HG02938 (cell line): ENCODE data around the gene NFATC3.

Experiments
- ATAC-seq: cut with Tn5 transposase; IDR thresholded peaks from one replicate; pipeline ENCODE4 v1.9.1; 2021; ENCODE audit warnings: mild to moderate bottlenecking, moderate library complexity; ENCODE audit not compliant: unreplicated experiment

NFATC3 gene

DNA sequence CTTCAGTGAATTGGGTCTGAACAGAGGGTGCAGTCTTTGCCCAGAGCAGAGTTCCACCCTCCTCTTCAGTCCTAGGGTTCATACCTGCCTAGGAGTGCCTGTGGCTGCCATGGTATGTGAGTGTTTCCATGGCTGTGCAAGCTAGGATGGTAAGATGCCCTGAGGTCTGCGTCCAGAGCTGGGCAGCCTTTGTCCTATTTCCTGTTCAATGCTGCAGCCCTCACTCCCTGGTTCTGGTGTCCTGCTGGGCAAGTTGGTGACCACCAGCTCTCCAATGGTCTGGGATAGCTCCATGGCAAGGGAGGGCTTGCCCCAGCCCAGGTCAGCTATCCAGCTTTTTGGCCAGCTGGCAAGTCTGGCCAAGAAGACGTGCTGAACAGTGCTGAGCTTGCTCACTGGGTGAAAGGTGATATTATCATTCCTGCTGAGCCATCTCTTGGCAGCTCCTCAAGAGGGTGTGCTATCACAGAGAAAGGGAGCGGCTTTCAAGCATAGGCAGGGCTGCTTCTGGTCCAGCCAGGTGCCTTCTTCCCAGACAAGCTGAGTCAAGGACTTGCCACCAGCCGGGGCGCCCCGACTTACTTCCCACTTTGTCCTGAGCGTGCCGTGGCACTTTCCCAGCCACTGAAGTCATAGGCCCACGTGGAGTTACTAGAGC is 13.0 kb upstream of the NFATC3 start:
- no peak for ATAC-seq

DNA sequence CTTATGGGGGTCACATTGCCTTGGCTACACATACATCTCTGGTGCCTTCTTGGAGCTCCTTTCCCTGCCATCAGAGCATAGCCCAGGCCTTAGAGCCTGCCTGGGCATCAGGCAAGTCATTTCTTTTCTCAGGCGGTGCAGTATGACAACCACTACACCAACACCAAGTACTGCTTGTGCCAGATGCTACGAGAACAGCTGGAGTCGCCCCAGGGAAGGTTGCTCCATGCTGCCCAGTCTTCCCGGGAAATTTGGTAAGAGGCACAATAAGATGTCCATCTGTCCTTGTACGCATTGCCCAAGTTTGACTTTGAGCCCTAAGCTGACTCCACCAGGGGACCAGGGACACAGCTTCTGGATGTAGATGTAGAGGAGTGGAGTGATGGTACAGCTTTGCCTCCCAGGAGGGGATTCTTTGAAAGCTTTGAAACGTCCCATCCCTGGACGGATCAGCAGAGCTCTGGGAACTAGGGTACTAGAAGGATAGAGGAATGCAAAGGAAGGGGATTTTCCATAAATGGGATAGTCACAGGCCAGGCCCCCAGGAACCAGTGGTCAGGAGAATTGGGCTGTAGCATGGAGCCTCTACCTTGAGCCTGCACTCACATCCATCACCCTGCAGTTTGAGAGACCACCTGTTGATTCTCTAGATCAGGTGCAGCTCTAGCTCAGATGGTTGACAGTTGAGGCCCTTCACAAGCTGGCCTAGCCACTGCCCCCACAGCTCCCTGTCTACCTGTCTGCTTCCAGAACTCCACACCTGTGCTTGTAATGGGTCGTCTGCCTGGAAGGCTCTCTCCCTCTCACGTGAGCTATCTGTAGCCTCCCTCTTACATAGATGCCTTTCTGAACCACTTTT is 11.0 kb upstream of the NFATC3 start:
- no peak for ATAC-seq

DNA sequence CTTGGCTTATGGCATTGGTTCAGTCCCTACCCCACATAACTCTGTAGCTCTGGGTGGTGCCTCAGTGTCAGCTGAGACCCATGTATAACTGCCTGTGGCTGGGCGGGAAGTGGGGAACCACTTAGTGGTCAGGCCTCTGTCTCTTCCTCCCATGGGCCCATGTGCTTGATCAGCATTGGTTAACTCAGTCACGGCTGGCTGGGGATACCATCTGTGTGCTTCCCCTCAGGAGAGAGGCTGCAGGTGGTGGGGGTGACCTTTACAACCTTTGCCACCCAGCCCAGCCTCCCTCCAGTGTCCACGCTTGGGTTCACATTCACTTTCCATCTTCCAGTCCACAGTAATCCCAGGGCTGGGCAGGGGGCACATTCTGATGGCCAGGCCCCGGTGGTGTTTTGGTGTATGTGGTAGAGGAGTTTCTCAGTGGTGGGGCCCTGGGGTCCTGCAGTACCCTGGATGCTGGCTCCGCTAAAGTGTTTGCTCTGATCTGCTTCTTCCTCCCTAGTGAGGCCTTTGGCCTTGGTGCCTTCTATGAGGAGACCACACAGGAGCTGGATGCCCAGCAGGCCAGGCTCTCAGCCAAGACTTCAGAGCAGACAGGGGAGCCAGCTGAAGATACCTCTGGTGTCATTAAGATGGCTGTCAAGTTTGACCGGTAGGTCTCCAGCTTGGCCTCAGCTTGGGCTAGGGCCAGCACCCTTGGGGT is 10.2 kb upstream of the NFATC3 start:
- ATAC-seq = peak; percentile 66

DNA sequence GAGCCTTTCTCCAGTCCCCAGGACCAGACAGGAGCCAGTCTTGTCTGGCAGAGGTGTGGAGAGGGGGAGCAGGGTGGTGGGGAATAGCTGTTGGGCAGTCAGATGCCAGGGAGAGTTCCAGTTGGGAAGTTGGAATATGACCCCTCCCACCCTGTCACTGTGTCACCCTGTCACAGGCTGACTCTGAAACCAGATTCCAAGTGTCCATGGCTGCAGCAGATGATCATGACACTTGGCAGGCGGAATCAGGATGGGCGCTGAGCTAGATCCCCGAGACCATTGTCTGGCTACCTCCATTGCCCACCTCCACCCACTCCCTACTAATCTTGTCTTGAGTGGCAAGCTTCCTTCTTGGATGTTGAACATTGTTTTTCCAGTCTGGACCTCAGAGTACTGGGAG is 9.2 kb upstream of the NFATC3 start:
- no peak for ATAC-seq

DNA sequence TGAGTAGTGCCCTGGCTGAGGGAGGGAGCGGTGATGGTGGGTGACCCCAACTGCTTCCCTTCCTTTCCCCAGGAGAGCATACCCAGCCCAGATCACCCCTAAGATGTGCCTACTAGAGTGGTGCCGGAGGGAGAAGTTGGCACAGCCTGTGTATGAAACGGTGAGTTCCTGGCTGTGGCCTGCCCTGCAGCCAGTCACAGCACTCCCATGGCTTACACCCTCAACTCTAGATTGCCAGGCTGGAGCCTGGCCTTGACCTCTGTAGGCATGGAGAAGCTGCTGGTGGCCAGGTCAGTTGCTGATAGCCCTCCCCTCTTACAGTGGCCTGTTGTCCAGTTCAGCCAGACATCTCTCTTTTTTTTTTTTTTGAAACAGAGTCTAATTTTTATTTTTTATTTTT is 8.6 kb upstream of the NFATC3 start:
- ATAC-seq = no peak

DNA sequence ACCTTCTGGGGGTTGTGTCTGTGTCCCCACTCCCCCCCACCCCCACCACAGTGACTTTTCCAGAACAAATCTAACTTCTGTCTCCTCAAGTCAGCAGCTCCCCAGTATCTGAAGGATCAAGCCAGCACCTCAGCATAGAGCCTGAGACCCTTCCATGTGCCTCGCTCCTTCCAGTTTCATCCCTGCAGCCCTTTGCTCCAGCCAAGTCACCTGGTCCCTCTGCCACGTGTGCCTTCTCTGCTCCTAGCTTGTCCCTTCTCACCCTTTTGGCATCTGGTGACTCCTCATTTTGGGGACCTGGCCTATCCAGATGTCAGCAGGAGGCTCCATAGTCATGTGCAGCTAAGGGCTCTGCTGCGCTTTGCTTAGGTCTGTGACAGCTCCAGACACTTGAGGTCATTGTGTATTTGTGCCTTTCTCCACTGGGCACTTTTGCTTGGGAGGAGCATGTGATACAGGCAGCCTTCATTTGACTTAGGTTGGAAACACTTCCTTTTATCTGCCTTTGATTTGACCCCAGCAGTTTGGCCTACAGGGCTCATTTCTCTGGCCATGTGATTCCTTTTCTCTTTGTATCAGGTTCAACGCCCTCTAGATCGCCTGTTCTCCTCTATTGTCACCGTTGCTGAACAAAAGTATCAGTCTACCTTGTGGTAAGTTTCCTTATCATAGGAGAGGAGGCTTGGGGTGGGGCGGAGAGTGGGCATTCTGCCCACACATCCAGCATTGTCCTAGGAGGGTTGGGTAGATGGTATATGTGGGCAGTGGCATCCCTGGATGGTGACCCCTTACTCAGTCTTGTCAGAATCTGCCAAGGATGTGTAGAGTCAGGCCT is 7.1 kb upstream of the NFATC3 start:
- no peak for ATAC-seq

DNA sequence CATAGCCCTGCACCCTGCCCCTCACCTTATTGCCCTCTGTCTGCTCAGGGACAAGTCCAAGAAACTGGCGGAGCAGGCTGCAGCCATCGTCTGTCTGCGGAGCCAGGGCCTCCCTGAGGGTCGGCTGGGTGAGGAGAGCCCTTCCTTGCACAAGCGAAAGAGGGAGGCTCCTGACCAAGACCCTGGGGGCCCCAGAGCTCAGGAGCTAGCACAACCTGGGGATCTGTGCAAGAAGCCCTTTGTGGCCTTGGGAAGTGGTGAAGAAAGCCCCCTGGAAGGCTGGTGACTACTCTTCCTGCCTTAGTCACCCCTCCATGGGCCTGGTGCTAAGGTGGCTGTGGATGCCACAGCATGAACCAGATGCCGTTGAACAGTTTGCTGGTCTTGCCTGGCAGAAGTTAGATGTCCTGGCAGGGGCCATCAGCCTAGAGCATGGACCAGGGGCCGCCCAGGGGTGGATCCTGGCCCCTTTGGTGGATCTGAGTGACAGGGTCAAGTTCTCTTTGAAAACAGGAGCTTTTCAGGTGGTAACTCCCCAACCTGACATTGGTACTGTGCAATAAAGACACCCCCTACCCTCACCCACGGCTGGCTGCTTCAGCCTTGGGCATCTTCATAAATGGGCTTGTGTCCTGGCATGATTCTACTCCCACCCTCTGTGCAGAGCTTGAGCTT is 6.3 kb upstream of the NFATC3 start:
- no peak for ATAC-seq

DNA sequence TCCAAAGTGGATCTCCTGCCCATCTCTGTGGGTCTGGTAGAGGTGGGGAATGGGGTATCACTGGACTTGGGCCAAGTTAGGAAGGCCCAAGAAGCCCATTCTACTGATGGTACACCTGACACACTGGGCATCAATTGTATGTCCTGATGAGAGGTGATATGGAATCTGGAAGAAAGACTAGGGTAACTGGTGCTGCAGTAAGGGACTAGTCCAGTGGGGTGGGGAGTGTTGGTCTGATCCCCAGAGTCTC is 5.9 kb upstream of the NFATC3 start:
- ATAC-seq = no peak

DNA sequence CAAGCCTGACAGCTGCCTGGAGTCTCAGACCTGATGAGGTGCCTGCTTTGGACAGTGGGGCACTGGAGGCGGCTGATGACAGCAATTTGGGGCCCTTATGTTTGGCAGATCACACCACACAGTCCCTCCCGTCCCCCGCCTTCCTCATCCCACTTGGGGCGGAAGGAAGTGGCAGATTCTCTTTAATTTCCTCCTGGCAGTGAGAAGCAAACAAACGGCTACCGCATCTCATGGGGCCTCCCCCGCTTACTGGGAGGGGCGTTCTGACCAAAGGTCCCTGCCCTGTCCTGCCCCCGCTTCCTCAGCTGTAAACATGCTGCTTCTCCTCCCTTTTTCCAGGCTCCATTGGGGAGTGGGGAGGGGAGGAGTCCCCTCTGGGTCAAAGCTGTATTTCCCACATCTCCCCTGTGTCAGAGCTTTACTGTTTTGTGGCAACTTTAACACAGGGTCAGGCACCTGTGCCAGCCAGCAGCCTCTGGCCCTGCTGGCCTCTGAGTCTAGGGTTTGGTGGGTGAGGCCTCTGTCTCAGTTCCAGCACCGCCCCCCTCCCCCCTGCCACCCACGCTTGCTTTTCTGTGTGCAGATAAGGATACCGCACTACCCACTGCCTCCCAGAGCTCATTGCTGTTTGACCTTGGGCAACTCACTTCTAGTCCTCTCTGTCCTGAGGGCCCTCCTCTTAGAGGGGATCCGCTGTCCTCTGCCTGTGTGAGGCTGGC is 5.4 kb upstream of the NFATC3 start:
- ATAC-seq = no peak

DNA sequence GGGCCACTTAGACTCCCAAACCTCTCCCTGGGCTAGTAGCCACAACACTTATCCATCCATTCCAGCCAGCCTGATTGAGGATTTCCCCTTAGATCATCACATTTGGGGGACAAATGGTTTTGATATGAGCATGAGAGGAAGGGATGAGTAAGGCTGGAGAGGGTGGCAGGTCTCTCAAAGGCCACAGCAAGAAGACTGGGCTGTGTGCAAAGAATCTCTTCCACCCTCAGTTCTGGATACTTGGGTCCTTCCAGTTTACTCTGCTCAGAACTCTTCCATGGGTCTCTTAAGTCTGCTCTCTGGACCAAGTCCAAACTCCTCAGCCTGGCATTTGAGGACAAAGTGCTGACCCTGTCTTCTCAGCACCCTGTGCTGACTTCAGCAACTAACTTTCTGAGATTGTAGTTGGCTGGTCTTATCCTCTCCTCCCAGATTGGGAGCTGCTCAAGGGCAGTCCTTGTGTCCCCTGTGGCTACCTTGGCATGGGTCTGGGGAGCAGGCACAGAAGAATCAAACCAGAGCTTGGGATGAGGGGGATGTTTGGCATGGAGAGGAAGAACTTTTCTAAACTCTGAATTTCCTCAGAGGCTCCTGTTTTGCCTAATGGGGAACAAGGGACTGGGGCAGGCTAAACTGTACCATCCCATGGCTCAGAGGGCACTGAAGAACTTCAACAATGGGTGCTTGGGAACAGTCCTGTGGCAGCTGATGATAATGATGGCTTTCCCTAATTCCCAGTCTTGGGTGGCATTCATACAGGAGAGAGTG is 3.1 kb upstream of the NFATC3 start:
- no peak for ATAC-seq

DNA sequence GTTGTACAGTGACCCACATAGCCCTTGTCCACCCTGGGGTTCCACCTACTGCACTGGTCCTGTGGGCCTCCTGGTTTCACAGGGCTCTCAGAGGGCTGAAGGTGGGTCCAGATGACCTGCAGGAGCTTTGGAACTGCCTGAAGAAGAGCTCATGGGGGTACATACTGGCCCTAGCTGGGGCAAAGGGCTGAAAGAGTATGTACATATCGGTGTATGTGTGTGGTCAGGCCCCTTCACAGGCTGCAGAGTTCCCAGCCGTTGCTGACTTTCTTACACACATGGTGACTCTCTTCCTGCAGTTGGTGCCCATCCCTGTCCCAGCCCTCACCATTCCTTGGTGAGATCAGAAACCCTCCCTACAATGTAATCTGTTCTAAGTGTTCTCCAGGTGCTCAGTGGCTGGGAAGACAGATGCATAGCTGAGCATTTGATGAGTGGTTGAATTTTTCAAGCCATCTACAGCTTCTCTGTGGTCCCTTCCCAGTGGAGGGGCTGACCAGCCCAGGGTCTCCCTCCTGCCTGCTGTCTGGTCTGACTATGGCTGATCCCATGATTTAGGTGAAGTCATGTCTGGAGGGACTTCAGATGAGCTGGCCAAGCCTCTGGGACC is 2.4 kb upstream of the NFATC3 start:
- ATAC-seq = no peak

DNA sequence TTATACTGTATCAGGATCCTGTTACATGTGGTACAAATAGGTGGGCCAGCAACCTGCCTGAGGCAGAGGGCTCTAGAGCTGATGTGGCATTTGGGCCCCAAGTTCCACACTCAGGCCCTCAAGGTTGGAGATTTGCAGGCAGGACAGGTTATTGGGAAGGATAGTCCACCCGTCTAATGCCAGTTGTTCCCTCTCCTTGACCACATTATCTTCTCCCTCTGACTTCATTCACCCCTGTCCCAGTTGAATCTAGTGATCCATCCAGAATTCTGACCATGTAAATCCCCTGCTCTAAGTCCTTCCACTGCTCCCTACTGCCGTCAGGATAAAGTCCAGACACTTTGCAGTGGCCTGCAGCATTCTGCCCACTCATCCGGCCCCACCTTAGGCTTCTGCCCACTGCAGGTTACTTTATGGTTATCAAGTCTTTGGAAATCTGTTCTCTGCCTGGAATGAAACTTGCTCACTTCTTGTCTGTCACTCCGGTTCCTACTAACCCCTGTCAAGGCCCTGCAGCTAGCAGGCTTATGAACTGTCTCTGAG is 1.9 kb upstream of the NFATC3 start:
- no peak for ATAC-seq

DNA sequence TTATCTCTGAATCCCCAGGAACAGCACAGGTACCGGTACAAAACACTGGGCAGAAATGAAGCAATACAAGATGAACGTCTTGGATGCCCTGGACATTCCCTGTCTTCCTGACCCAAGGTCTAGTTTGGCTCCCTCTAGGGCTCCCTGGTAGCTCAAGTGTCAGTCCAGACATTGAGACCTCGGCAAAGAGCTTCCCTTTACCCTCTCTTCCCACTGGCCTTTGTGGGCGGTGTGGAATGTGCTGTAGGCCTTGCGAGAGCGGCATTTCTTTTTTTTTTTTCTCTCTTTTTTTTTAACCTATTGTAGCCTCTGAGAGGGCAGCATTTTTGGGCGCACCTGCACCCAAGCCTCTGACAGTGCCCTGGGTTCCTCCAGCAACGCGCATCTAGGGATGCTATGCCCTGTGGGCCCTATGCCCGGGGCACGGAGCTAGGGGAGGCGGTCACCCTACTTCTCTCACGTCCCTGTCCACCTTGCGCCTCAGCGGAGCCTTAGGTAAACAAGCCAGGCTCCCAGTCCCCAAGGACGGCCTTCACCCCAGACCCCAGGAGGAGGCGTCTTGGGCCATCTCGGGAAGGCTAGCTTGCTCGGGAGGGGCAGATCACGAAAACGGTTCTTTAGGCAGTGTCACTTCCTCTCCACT is 1.2 kb upstream of the NFATC3 start:
- no peak for ATAC-seq

DNA sequence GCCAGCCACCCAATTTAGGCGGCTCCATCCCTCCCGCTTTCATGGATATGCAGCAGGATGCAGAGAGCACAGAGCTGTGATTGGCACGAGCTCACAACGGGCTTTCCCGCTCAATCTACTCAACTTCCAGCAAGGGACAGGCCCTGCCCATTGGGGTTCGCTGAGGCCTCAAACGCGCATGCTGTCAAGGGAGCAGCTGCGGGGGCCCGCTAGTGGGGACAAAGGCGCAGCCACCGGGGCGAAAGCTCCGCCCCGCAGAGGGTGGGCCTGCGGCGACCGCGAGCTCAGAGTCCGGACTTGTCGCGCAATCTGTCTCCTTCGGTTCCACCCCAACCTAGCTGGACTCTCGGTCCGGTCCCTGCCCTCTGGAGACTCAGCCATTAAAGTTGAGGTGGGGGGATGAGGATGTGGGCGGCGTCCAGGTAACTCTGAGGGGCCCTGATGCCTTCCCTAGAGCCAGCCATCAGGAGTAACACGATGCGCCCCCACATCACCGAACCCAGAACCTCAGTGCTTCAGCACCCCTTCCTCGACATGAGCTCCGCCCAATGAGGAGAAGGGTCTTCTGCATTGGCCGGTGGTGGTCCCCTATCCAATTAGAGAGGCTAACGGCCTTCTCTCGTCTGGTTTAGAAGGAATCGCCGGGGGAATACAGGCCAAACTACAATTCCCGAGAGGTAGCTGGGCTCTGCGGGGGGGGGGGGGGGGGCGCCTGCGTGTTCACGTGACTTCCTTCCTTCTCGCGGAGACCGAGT is 489 bp upstream of the NFATC3 start:
- peak; percentile 68 for ATAC-seq

DNA sequence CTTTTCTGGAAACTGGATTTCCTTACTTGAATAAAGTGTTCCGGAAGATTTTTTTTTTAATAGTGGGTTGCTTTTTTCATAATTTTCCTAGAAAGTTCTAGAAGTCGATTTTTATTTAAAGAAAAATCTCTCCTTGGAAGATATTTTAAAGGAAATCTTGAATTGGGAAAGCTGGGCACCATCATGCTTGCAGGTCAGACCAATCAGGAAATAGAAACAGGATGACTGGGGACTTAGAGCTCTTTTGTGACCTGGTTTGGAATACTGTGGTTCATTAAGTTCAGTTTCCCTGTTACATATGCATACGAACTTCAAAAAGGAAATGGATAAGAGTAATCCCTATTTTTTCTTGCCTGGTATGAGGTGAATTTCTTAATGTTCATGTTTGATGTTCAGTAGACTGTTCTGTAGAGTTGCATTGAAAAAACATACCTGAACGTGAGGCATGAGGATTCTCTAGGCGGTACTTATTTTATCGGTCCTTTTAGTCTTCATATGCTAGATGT is 1.2 kb downstream of the NFATC3 start:
- no peak for ATAC-seq

DNA sequence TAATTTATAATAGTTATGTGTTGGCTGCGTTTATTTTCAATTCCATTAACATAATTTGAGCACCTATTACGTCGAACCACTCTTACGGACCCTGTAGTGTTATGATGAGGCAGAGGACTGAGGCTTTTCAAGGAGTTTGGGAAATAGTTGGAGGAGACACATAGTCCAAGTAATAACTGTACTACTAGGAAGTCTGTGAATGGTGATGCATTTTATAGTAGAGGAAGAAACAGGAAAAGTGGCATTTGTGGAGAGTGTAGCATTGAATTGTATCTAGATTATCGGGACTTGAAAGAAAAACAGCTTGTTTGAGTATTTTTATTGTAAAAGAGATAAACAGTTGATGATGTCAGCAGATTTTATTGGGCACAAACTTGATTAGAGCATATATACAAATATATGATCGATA is 1.7 kb downstream of the NFATC3 start:
- ATAC-seq = no peak

DNA sequence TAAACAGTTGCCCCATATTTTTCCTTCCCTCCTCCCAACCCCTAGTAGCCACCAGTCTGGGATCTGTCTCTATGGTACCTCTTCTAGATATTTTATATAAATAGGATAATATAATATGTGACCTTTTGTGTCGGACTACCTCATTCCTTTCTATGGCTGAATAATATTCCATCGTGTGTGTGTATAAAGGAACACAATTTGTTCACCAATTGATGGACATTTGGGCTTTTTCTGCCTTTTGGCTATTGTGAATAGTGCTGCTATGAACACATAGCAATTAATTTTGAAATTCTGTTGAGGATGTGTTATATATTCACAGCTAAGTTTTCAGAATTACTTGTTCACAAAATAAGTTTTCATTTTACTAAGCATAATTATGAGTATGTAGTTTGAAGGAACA is 2.5 kb downstream of the NFATC3 start:
- ATAC-seq = no peak
